HCT116 (cell line): Measurements from ENCODE around the gene AQP1. TPM values are rescaled to one million over a fixed set of nuclear protein-coding genes. Genes with fewer than 3 reads are reported as not detected.

ENCODE experiments used
- ATAC-seq: fragments of 200-7000 bp; cut with Tn5 transposase; 2 replicates; pipeline ENCODE4 v1.9.1; 2020; ENCODE audit warnings: mild to moderate bottlenecking, moderate library complexity
- BruUV-seq: library from RNA; stranded (reverse); fragments of 400-500 nt; replicated peaks from 2 replicates; lab custom pipeline; 2021; lab: Mats Ljungman, UMichigan
- CTCF ChIA-PET: fragments of 300-600 bp; sonication (Branson Sonifier 250); formaldehyde crosslinking; loops from one replicate; lab custom pipeline; 2021; ENCODE audit warnings: antibody characterized with exemption; lab: Charles Lee
- POLR2A ChIA-PET: fragments of 300-600, 350-600 bp; sonication (Branson Sonifier 250); formaldehyde crosslinking; loops from one replicate; lab custom pipeline; 2021; ENCODE audit warnings: antibody characterized with exemption; lab: Charles Lee
- RAD21 ChIA-PET, 2 experiments: fragments of 300-600 bp; sonication (Branson Sonifier 250); formaldehyde crosslinking; loops; one replicate each; lab custom pipeline; 2023; ENCODE audit warnings: low total read pairs in 2 of 2; ENCODE audit not compliant: uncharacterized antibody in 2 of 2, unreplicated experiment in 2 of 2, low non-redundant PET in 1 of 2; lab: Charles Lee
- DNase-seq: peaks from one replicate; pipeline ENCODE4 v3.0.0-alpha.2; 2010; ENCODE audit warnings: low read depth, low spot score
- H2AFZ ChIP-seq: fragments of 200-600 bp; shearing (Covaris generic), sonication (generic); 2 replicates; pipeline ENCODE4 v1.6.1; 2017; ENCODE audit warnings: low read depth, mixed run types, mixed read lengths, antibody characterized with exemption, low read length; ENCODE audit not compliant: poor library complexity, severe bottlenecking
- H3K27ac ChIP-seq: 2 replicates; pipeline ENCODE4 v1.5.1; 2012; ENCODE audit warnings: low read depth, low read length
- H3K27me3 ChIP-seq: fragments of 200-600 bp; sonication (generic); 2 replicates; pipeline ENCODE4 v1.6.1; 2016; ENCODE audit warnings: mixed run types, low read length, mixed read lengths; ENCODE audit not compliant: insufficient read depth
- H3K36me3 ChIP-seq, 2 experiments: fragments of 200-500 bp in 1 of 2; fragments of 200-600 bp in 1 of 2; sonication (Bioruptor generic) in 1 of 2; sonication (generic) in 1 of 2; 2 replicates each; pipeline versions ENCODE4 v1.5.1 to v1.6.1; 2014 to 2016; ENCODE audit warnings: low read length in 2 of 2, inconsistent platforms in 1 of 2, mixed read lengths in 1 of 2, mixed run types in 1 of 2; ENCODE audit not compliant: insufficient read depth in 2 of 2, control insufficient read depth in 1 of 2
- H3K4me1 ChIP-seq, 2 experiments: fragments of 200-600 bp in 1 of 2; sonication (generic) in 1 of 2; 2 replicates each; pipeline versions ENCODE4 v1.5.1 to v1.6.1; 2012 to 2017; ENCODE audit warnings: low read length in 2 of 2, inconsistent platforms in 1 of 2, mild to moderate bottlenecking in 1 of 2, mixed read lengths in 1 of 2, mixed run types in 1 of 2, moderate library complexity in 1 of 2; ENCODE audit not compliant: insufficient read depth in 2 of 2, control insufficient read depth in 1 of 2
- H3K4me2 ChIP-seq: fragments of 200-600 bp; sonication (generic); 2 replicates; pipeline ENCODE4 v1.6.1; 2017; ENCODE audit warnings: mixed run types, low read length, mixed read lengths
- H3K4me3 ChIP-seq, 2 experiments: fragments of 200-600 bp in 1 of 2; sonication (generic) in 1 of 2; replicated peaks in 1 of 2; 2 replicates each; pipeline ENCODE4 v1.5.1; 2011 to 2016; ENCODE audit warnings: low read length in 2 of 2, control low read depth in 1 of 2, low read depth in 1 of 2, mild to moderate bottlenecking in 1 of 2, mixed read lengths in 1 of 2, mixed run types in 1 of 2
- H3K79me2 ChIP-seq: fragments of 200-600 bp; sonication (generic); 2 replicates; pipeline ENCODE4 v1.6.1; 2017; ENCODE audit warnings: mild to moderate bottlenecking, mixed run types, low read length, moderate library complexity, mixed read lengths; ENCODE audit not compliant: insufficient read depth
- H3K9ac ChIP-seq: fragments of 200-600 bp; sonication (generic); 2 replicates; pipeline ENCODE4 v1.6.1; 2016; ENCODE audit warnings: low read length, mixed read lengths
- H3K9me2 ChIP-seq: fragments of 200-600 bp; sonication (generic), shearing (Covaris generic); 2 replicates; pipeline ENCODE4 v1.6.1; 2017; ENCODE audit warnings: mixed run types, mild to moderate bottlenecking, moderate library complexity; ENCODE audit not compliant: insufficient read depth
- H3K9me3 ChIP-seq, 2 experiments: fragments of 200-500 bp in 1 of 2; fragments of 200-600 bp in 1 of 2; sonication (Bioruptor generic) in 1 of 2; sonication (generic) in 1 of 2; 2 replicates each; pipeline ENCODE4 v1.6.1; 2014 to 2017; ENCODE audit warnings: low read length in 2 of 2, mixed read lengths in 2 of 2, inconsistent platforms in 1 of 2, low read depth in 1 of 2, mild to moderate bottlenecking in 1 of 2, mixed run types in 1 of 2, moderate library complexity in 1 of 2; ENCODE audit not compliant: control insufficient read depth in 1 of 2, insufficient read depth in 1 of 2
- H4K20me1 ChIP-seq: fragments of 200-600 bp; sonication (generic), shearing (Covaris generic); 2 replicates; pipeline ENCODE4 v1.6.1; 2017; ENCODE audit warnings: mixed run types, mild to moderate bottlenecking, moderate library complexity; ENCODE audit not compliant: insufficient read depth
- MAX ChIP-seq: IDR thresholded peaks from 2 replicates; pipeline ENCODE4 v1.6.1; 2012
- SRF ChIP-seq: IDR thresholded peaks from 2 replicates; pipeline ENCODE4 v1.6.1; 2012; ENCODE audit warnings: low read depth
- TCF7L2 ChIP-seq: IDR thresholded peaks from 2 replicates; pipeline ENCODE4 v1.7.0; 2011; ENCODE audit warnings: borderline replicate concordance, inconsistent platforms; ENCODE audit not compliant: insufficient read depth, insufficient read length; ENCODE audit errors: extremely low read depth
- ZFX ChIP-seq: fragments of 450-650 bp; IDR thresholded peaks from 2 replicates; pipeline ENCODE4 v1.6.1; 2017
- intact Hi-C: fragments of 100-400 bp; cut with micrococcal nuclease; formaldehyde crosslinking; loops from 2 replicates; pipeline ENCODE4 v1.10.0; 2022
- total RNA-seq: library from RNA; stranded (reverse); gene quantifications from one replicate; pipeline ENCODE4 v1.2.1, GENCODE V29; 2021; ENCODE audit not compliant: unreplicated experiment

The AQP1 gene
- total RNA-seq, 1 experiment from 2014 or later = 2.0 TPM

DNA sequence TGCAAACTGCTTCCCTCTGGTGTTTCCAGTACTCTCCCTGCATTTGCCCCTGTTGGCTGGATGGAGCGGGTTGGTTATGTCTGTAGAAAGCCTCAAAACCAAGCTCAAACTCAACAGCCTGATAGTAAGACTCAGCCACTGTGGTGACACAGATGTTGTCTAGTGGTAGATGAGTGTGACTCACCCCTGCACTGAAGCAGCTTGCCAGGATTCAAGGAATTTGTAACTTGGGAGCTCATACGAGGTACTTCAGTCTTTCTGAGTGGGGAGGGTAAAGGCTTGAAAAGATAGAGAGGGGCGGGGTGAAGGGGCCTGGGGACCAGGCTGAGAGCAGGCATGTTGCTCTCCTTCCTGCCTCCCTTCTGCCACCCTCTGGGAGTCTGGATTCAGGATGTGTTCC lies 22.9 kb upstream of the AQP1 start:
- CTCF ChIA-PET = no interaction called here
- Histone ChIP-seq H3K27ac (no peak overlapping the region), H3K9ac (no peak overlapping the region), H3K4me3 (no peak overlapping the region), H3K4me1 (peaks cover 0 to 4% of the 10 kb centered on the region in 2 experiments; a peak in 2 of 4 replicates), H3K9me3 (no peaks in the 10 kb centered on the region), H3K36me3 (no peaks in the 10 kb centered on the region), H4K20me1 (no peaks in the 10 kb centered on the region), H3K27me3 (no peaks in the 10 kb centered on the region), H2AFZ (no peak overlapping the region), H3K4me2 (no peak overlapping the region), H3K9me2 (no peaks in the 10 kb centered on the region), H3K79me2 (no peaks in the 10 kb centered on the region)
- intact Hi-C loops = no loop called here
- POLR2A ChIA-PET = no interaction called here
- no peak for ATAC-seq
- no peak for TF ChIP-seq ZFX
- no peak for DNase-seq
- no TSS peak for BruUV-seq
- RAD21 ChIA-PET = no interaction called here

DNA sequence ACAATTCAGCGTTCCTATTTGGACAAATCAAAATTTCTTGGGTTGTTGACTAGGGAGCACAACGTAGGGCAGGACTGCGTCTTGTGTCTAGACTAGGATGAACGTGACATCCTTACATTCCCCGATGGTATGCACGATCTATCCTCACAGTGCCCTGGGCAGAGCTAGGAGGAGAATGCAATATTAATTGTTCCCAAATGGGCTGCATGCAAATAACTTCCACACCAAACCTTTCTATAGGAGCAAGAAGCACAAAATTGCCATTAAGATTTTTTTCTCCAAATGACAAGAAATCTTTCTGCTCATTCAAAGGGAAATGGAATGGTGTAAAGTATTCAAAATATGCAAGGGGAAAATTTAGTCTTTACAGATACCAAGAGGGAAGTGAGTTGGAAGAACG lies 21.4 kb upstream of the AQP1 start:
- no TSS peak for BruUV-seq
- DNase-seq = no peak
- H3K27ac ChIP-seq = no peak overlapping the region
- H3K4me1 ChIP-seq = peaks cover 0 to 4% of the 10 kb centered on the region in 2 experiments; a peak in 2 of 4 replicates
- CTCF ChIA-PET = no interaction called here
- intact Hi-C loops = no loop called here
- H3K4me2 ChIP-seq = no peak overlapping the region
- ATAC-seq = no peak
- H3K36me3 ChIP-seq = no peaks in the 10 kb centered on the region
- no peaks in the 10 kb centered on the region for H3K79me2 ChIP-seq
- no peaks in the 10 kb centered on the region for H3K27me3 ChIP-seq
- RAD21 ChIA-PET = no interaction called here
- H3K9me3 ChIP-seq = no peaks in the 10 kb centered on the region
- TF ChIP-seq MAX (no peak), SRF (no peak), TCF7L2 (no peak)
- H3K9me2 ChIP-seq = no peaks in the 10 kb centered on the region
- H3K4me3 ChIP-seq = no peak overlapping the region
- POLR2A ChIA-PET = no interaction called here
- H2AFZ ChIP-seq = no peak overlapping the region
- no peak overlapping the region for H3K9ac ChIP-seq
- H4K20me1 ChIP-seq = no peaks in the 10 kb centered on the region
